HUES48 (cell line): ENCODE measurements around the gene SPC25.
"Not testable (repeated sequence)": the region's sequence is repeated elsewhere in the genome, so short reads cannot be mapped to it uniquely, and the experiment has no call there.

Source experiments
- H3K27ac ChIP-seq: one replicate; pipeline ENCODE4 v1.7.0; 2013; ENCODE audit warnings: low read depth, low read length, inconsistent platforms
- H3K27me3 ChIP-seq: 2 replicates; pipeline ENCODE4 v1.6.1; 2013; ENCODE audit warnings: mild to moderate bottlenecking, low read length; ENCODE audit not compliant: control insufficient read depth, insufficient read depth
- H3K36me3 ChIP-seq: 2 replicates; pipeline ENCODE4 v1.6.1; 2013; ENCODE audit warnings: low read length; ENCODE audit not compliant: control insufficient read depth, insufficient read depth
- H3K4me1 ChIP-seq: 2 replicates; pipeline ENCODE4 v1.6.1; 2013; ENCODE audit warnings: mild to moderate bottlenecking, low read length; ENCODE audit not compliant: control insufficient read depth, insufficient read depth
- H3K4me3 ChIP-seq: 2 replicates; pipeline ENCODE4 v1.5.1; 2013; ENCODE audit warnings: mild to moderate bottlenecking, low read depth, low read length
- H3K9ac ChIP-seq: 2 replicates; pipeline ENCODE4 v1.6.1; 2013; ENCODE audit warnings: mild to moderate bottlenecking, low read depth, low read length, moderate library complexity
- H3K9me3 ChIP-seq: 2 replicates; pipeline ENCODE4 v1.6.1; 2013; ENCODE audit warnings: low read length; ENCODE audit not compliant: control insufficient read depth, insufficient read depth

The SPC25 gene

DNA sequence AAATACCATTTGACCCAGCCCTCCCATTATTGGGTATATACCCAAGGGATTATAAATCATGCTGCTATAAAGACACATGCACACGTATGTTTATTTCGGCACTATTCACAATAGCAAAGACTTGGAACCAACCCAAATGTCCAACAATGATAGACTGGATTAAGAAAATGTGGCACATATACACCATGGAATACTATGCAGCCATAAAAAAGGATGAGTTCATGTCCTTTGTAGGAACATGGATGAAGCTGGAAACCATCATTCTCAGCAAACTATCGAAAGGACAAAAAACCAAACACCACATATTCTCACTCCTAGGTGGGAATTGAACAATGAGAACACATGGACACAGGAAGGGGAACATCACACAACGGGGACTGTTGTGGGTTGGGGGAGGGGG is 19.4 kb downstream of the SPC25 start:
- peaks cover 44% of the 10 kb centered on the region for H3K36me3 ChIP-seq
- not testable (repeated sequence) for H3K9ac ChIP-seq, H3K27ac ChIP-seq, H3K27me3 ChIP-seq, H3K9me3 ChIP-seq, H3K4me3 ChIP-seq, H3K4me1 ChIP-seq

DNA sequence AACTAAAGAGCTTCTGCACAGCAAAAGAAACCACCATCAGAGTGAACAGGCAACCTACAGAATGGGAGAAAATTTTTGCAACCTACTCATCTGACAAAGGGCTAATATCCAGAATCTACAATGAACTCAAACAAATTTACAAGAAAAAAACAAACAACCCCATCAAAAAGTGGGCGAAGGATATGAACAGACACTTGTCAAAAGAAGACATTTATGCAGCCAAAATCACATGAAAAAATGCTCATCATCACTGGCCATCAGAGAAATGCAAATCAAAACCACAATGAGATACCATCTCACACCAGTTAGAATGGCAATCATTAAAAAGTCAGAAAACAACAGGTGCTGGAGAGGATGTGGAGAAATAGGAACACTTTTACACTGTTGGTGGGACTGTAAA is 19.9 kb downstream of the SPC25 start:
- H3K4me3 ChIP-seq, H3K27ac ChIP-seq, H3K9ac ChIP-seq, H3K27me3 ChIP-seq, H3K4me1 ChIP-seq, H3K9me3 ChIP-seq: not testable (repeated sequence)
- H3K36me3 ChIP-seq: peaks cover 40% of the 10 kb centered on the region

DNA sequence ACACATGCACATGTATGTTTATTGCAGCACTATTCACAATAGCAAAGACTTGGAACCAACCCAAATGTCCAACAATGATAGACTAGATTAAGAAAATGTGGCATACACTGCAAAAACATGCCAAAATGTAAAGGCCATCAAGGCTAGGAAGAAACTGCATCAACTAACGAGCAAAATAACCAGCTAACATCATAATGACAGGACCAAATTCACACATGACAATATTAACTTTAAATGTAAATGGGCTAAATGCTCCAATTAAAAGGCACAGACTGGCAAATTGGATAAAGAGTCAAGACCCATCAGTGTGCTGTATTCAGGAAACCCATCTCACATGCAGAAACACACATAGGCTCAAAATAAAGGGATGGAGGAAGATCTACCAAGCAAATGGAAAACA is 23.1 kb downstream of the SPC25 start:
- H3K36me3 ChIP-seq: peaks cover 29% of the 10 kb centered on the region
- H3K4me1 ChIP-seq, H3K27me3 ChIP-seq, H3K4me3 ChIP-seq, H3K9me3 ChIP-seq, H3K9ac ChIP-seq, H3K27ac ChIP-seq: not testable (repeated sequence)

DNA sequence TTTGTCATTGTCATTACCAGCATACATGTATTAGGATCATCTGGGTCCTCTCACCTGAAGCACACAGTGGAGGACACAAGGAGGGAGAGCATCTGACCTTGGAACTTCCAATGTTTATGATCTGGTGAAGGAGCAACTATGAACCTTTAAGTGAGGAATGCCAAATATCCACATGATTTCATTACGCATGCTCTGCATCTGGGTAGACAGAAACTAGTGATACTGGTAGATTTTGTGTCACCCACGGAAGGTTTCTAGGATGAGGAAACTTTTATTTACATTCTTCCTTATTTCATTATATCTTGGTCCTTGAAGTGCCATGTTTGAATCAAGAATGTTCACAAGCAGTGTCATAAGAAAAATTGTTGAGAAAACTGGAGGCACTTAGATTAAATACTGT is 32.1 kb downstream of the SPC25 start:
- peaks cover 18% of the 10 kb centered on the region for H3K36me3 ChIP-seq
- no peak overlapping the region for H3K9ac ChIP-seq
- no peak overlapping the region for H3K27ac ChIP-seq
- no peaks in the 10 kb centered on the region for H3K27me3 ChIP-seq
- H3K4me1 ChIP-seq: 0 out of 2 replicates have a peak, but pooled peaks cover 8% of the 10 kb centered on the region
- H3K4me3 ChIP-seq: no peak overlapping the region
- H3K9me3 ChIP-seq: no peaks in the 10 kb centered on the region

DNA sequence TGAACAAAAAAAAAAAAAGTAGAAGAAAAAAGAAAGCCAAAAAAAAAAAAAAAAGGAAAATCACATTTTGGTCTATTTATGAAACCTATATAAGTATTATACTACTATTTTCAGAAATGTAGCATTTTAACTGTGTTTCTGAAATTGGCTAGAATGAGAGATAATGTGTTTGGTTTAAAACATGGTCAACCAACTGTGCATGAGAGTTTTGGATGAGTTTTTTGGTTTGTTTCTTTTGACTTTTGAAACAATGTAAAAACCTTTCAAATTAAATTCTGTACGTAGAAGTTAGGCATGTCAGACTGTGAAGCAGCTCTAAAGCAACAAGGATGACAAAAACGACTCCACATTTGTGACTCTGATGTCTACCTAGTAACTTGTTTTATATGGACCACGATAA is 34.6 kb downstream of the SPC25 start:
- no peaks in the 10 kb centered on the region for H3K9me3 ChIP-seq
- no peak overlapping the region for H3K4me3 ChIP-seq
- H3K36me3 ChIP-seq: 0 out of 2 replicates have a peak, but pooled peaks cover 3% of the 10 kb centered on the region
- H3K27me3 ChIP-seq: no peaks in the 10 kb centered on the region
- H3K4me1 ChIP-seq: 0 out of 2 replicates have a peak, but pooled peaks cover 8% of the 10 kb centered on the region
- no peak overlapping the region for H3K9ac ChIP-seq
- no peak overlapping the region for H3K27ac ChIP-seq

DNA sequence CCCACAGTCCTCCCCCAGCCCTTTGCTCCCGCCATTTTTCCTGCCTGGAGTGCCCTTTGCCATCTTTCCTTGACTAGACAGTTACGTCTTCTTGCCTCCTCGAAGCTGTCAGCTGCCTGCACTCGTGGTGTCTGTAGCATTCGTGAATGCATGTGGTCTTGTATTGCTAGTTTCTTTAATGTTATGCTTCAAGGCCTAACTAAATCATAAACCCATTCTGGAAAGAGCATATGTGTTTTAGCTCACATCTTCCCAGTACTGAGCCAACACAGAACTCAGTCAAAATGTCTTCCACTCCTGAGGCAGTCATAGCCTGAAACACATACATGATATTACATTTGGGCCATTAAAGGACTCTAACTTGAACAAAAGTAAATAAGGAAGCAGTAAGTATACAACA is 35.6 kb downstream of the SPC25 start:
- Histone ChIP-seq H3K4me3 (no peak overlapping the region), H3K4me1 (0 out of 2 replicates have a peak, but pooled peaks cover 8% of the 10 kb centered on the region), H3K36me3 (0 out of 2 replicates have a peak, but pooled peaks cover 3% of the 10 kb centered on the region), H3K9ac (no peak overlapping the region), H3K27me3 (no peaks in the 10 kb centered on the region), H3K9me3 (no peaks in the 10 kb centered on the region), H3K27ac (no peak overlapping the region)

DNA sequence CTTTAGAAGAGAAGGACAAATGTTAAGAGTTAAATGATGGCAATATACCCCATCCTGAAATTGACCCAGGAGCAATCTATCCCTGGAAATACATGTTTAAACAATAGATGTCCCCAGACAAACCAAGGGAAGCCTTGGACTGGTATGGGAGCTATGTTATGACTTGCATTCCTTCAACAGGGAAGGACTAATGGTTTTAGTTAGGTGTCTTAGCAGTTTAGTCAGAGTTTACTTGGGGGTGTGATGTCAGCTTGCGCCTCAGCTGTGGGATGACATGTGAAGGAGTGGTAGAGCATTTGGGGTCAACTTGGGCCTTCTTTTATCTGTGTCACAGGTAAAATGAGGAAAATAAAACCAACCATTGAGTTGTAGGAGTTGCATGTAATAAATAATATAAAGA is 36.8 kb downstream of the SPC25 start:
- Histone ChIP-seq H3K4me3 (no peak overlapping the region), H3K9me3 (no peaks in the 10 kb centered on the region), H3K27ac (no peak overlapping the region)

DNA sequence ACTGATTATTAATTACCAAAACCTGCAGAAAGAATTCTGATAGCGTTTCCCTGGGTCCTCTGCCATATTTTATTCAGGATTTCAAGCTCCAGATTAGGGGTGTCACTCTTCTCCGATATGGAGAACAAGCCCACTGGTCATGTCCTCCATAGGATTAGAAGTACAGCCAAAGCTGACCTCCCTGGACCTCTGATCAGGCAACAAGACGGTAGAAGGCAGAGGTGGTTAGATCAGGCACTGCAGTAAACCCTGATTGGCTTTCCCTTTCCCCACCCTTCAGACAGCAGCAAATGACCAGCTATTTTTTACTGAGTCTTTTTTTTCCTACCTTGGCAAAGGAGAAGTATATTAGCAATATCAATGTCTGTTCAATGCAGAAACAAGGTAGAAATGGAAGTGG is 37.7 kb downstream of the SPC25 start:
- no peak overlapping the region for H3K27ac ChIP-seq
- no peaks in the 10 kb centered on the region for H3K36me3 ChIP-seq
- no peaks in the 10 kb centered on the region for H3K27me3 ChIP-seq
- no peak overlapping the region for H3K9ac ChIP-seq
- H3K4me1 ChIP-seq: 0 out of 2 replicates have a peak, but pooled peaks cover 8% of the 10 kb centered on the region
- H3K9me3 ChIP-seq: no peaks in the 10 kb centered on the region
- no peak overlapping the region for H3K4me3 ChIP-seq

More for the DNA sequence above, 36.8 kb downstream of the SPC25 start:
- Histone ChIP-seq H3K4me1 (0 out of 2 replicates have a peak, but pooled peaks cover 8% of the 10 kb centered on the region), H3K36me3 (no peaks in the 10 kb centered on the region), H3K27me3 (no peaks in the 10 kb centered on the region), H3K9ac (no peak overlapping the region)

DNA sequence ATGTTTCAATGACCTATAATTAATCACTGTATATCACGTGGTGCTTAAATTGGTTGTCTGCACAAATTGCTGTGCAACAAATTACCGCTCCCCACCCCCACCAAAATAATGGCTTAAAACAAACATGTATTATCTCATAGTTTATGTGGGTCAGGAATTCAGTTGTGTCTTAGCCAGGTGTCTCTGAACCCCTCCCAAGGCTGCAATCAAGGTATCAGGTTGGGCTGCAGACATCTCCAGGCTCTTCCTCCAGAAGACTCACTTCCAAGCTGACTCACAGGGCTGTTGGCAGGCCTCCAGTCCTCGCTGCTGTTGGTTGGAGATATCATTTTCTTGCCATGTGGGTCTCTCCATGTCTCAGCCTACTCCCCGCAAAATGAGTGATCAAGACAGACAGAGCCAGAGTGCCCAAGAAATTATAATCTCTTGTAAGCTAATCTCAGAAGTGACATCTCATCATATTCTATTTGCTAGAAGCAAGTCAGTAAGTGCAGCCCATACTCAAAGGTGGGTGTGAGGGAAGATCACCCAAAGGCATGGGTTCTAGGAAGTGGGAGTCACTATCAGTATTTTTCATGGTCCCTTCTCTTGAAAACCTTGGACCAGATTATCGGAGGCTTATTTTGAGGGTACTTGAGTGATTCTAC is 38.4 kb downstream of the SPC25 start:
- Histone ChIP-seq H3K36me3 (no peaks in the 10 kb centered on the region), H3K9ac (no peak overlapping the region), H3K27me3 (no peaks in the 10 kb centered on the region), H3K4me3 (no peak overlapping the region), H3K27ac (no peak overlapping the region), H3K9me3 (no peaks in the 10 kb centered on the region), H3K4me1 (0 out of 2 replicates have a peak, but pooled peaks cover 4% of the 10 kb centered on the region)

DNA sequence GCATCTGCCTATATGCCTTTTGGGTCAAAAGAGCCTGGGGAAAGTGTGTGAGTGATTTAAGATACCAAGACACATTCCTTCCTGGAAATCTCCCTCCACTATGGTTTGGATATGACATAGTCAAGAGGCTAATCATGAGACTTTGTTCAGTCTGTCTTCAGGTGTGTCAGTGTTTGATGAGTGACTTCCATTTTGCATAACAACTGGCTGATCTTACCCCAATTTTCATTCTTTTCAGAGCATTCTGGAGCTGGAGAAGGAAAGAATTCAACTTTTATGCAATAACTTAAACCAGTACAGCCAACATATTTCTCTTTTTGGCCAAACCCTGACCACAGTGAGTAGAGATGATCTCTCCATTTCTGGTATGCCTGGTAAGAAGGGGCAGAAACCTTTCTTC is 39.4 kb downstream of the SPC25 start:
- no peaks in the 10 kb centered on the region for H3K27me3 ChIP-seq
- H3K9me3 ChIP-seq: no peaks in the 10 kb centered on the region
- H3K36me3 ChIP-seq: no peaks in the 10 kb centered on the region
- H3K4me1 ChIP-seq: no peaks in the 10 kb centered on the region
- no peak overlapping the region for H3K9ac ChIP-seq
- H3K27ac ChIP-seq: no peak overlapping the region
- H3K4me3 ChIP-seq: no peak overlapping the region

DNA sequence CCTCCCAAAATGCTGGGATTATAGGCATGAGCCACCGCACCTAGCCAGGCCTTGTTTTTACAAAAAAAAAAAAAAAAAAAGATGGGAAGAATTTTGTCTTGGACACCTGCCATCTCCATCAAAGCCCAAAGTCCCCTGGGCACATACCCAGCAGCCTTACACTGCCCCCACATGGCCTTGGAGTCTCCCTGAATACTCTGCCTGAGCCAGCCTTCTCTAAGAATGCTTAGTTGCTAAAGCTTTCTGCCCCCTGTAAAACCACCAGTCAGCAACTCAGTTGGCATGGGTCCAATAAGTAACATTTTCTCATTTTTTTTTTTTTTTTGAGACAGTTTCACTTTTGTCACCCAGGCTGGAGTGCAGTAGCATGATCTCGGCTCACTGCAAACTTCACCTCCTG is 40.6 kb downstream of the SPC25 start:
- Histone ChIP-seq H3K9ac (no peak overlapping the region), H3K4me1 (peaks cover 4% of the 10 kb centered on the region; the same call in 1 of the 2 replicates), H3K9me3 (no peaks in the 10 kb centered on the region), H3K27me3 (no peaks in the 10 kb centered on the region), H3K36me3 (no peaks in the 10 kb centered on the region), H3K27ac (no peak overlapping the region), H3K4me3 (no peak overlapping the region)
